A549 (cell line): Measurements from ENCODE around the gene RRP8.

Experiments used
- CEBPB ChIP-seq, 2 experiments: fragments of >200 bp in 1 of 2; sonication (Bioruptor Twin) in 1 of 2; formaldehyde crosslinking in 1 of 2; IDR thresholded peaks; 2 replicates each; pipeline ENCODE4 v1.6.1; 2012 to 2016
- JUN ChIP-seq, 2 experiments: fragments of >200 bp; sonication (Bioruptor Twin); formaldehyde crosslinking; IDR thresholded peaks; 2 replicates in 1 of 2; 3 replicates in 1 of 2; pipeline ENCODE4 v1.6.1; 2016 to 2017
- POLR2A ChIP-seq: IDR thresholded peaks from 2 replicates; pipeline ENCODE4 v1.6.1; 2012; ENCODE audit warnings: mild to moderate bottlenecking, low read length
- TF ChIP-seq, protein P1 (sequence below): fragments of >200 bp; sonication (Bioruptor Twin); formaldehyde crosslinking; IDR thresholded peaks from 3 replicates; pipeline ENCODE4 v1.5.1; 2016
- TF ChIP-seq, protein P2 (sequence below): IDR thresholded peaks from 2 replicates; pipeline ENCODE4 v1.6.1; 2012

DNA sequence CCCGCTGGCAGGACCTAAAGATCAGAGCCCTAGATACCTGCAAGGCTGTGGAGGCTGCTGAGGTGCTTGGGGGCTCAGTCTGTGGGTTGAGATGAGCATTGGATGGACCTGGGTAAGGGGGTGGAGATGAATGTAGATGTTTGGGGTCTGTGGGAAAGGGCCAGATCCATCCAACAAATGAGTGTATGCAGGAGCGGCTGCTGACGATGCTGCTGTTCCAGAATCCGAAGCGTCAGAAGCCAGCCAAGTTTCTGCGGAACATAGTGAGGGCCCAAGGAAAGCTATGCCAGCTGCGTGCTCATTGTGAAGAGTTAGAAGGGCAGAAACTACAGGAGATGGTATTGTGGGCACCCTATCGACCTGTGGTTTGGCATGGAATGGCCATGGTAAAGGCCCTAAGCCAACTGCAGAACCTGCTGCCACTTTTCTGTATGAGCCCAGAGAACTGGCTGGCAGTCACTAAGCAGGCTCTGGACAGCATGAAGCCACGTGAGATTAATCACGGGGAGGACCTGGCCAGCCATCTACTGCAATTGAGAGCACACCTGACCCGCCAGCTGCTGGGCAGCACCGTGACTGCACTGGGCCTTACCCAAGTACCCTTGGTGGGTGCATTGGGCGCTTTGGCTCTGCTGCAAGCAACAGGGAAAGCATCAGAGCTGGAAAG lies 36.6 kb downstream of the RRP8 start:
- TF ChIP-seq POLR2A (no peak), CEBPB (IDR thresholded peaks at IDR 0.05) (no peak), JUN (IDR thresholded peaks at IDR 0.05) (no peak)
- TF ChIP-seq, protein P1, sequence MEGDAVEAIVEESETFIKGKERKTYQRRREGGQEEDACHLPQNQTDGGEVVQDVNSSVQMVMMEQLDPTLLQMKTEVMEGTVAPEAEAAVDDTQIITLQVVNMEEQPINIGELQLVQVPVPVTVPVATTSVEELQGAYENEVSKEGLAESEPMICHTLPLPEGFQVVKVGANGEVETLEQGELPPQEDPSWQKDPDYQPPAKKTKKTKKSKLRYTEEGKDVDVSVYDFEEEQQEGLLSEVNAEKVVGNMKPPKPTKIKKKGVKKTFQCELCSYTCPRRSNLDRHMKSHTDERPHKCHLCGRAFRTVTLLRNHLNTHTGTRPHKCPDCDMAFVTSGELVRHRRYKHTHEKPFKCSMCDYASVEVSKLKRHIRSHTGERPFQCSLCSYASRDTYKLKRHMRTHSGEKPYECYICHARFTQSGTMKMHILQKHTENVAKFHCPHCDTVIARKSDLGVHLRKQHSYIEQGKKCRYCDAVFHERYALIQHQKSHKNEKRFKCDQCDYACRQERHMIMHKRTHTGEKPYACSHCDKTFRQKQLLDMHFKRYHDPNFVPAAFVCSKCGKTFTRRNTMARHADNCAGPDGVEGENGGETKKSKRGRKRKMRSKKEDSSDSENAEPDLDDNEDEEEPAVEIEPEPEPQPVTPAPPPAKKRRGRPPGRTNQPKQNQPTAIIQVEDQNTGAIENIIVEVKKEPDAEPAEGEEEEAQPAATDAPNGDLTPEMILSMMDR: no peak
- TF ChIP-seq, protein P2, sequence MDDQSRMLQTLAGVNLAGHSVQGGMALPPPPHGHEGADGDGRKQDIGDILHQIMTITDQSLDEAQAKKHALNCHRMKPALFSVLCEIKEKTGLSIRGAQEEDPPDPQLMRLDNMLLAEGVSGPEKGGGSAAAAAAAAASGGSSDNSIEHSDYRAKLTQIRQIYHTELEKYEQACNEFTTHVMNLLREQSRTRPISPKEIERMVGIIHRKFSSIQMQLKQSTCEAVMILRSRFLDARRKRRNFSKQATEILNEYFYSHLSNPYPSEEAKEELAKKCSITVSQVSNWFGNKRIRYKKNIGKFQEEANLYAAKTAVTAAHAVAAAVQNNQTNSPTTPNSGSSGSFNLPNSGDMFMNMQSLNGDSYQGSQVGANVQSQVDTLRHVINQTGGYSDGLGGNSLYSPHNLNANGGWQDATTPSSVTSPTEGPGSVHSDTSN: no peak
